ENCODE measurements around the gene ZYG11A. TPM values are rescaled to one million over a fixed set of nuclear protein-coding genes. Genes with fewer than 3 reads are reported as not detected.
"Not testable (repeated sequence)": the region's sequence is repeated elsewhere in the genome, so short reads cannot be mapped to it uniquely, and the experiment has no call there.

Gene ZYG11A
- polyA plus RNA-seq, 1 experiment = 0.94 TPM

DNA sequence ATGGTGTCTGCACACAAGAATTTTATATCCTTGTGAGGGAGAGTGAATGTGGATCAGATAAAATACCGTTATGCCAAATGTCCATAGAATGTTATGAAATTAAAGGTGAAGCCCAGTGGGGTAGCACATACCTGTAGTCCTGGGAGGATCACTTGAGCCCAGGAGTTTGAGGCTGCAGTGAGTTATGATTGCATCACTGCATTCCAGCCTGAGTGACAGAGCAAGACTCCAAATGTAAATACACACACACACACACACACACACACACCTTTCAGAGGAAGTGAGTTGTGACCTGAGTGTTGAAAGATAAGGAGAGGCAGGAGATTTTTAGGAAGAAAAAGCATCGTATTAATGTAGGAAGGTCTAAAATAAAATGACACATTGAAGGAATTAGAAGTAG lies 28.1 kb upstream of the ZYG11A start:
- Histone ChIP-seq H3K4me3 (ENCODE audit: low read depth, low read length) (no peak overlapping the region), H3K27me3 (ENCODE audit: control insufficient read depth, insufficient read depth, low read length) (no peaks in the 10 kb centered on the region), H3K36me3 (ENCODE audit: control insufficient read depth, insufficient read depth, low read length) (peaks cover 7% of the 10 kb centered on the region)
- TF ChIP-seq, protein P1, sequence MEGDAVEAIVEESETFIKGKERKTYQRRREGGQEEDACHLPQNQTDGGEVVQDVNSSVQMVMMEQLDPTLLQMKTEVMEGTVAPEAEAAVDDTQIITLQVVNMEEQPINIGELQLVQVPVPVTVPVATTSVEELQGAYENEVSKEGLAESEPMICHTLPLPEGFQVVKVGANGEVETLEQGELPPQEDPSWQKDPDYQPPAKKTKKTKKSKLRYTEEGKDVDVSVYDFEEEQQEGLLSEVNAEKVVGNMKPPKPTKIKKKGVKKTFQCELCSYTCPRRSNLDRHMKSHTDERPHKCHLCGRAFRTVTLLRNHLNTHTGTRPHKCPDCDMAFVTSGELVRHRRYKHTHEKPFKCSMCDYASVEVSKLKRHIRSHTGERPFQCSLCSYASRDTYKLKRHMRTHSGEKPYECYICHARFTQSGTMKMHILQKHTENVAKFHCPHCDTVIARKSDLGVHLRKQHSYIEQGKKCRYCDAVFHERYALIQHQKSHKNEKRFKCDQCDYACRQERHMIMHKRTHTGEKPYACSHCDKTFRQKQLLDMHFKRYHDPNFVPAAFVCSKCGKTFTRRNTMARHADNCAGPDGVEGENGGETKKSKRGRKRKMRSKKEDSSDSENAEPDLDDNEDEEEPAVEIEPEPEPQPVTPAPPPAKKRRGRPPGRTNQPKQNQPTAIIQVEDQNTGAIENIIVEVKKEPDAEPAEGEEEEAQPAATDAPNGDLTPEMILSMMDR (IDR thresholded peaks at IDR 0.05; ENCODE audit: insufficient read depth, low read depth, low read length) = no peak
- ChIA-PET POLR2A (no interaction called here), CTCF (no interaction called here)
- DNase-seq (ENCODE audit: low read depth) = no peak

DNA sequence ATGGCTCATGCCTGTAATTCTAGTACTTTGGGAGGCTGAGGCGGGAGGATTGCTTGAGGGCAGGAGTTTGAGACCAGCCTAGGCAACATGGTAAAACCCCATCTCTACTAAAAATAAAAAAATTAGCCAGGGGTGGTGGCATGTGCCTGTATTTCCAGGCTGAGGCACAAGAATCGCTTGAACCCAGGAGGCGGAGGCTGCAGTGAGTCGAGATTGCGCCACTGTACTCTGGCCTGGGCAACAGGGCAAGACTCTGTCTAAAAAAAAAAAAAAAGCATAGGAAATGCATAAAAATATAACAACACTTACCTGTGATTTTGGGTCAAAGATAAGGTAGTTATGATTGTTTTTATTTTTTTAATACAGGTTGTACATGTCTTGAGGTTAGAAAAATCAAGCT lies 21.7 kb upstream of the ZYG11A start:
- POLR2A ChIA-PET; H3K4me3 ChIP-seq (ENCODE audit: low read depth, low read length); H3K27me3 ChIP-seq (ENCODE audit: control insufficient read depth, insufficient read depth, low read length); DNase-seq (ENCODE audit: low read depth); H3K36me3 ChIP-seq (ENCODE audit: control insufficient read depth, insufficient read depth, low read length): not testable (repeated sequence)
- CTCF ChIA-PET = interaction anchor here (0.6 to 1.4 kb wide), 2 partner anchors 15 to 67 kb away, joined by 3 read pairs; no protein-coding TSS in a partner anchor

DNA sequence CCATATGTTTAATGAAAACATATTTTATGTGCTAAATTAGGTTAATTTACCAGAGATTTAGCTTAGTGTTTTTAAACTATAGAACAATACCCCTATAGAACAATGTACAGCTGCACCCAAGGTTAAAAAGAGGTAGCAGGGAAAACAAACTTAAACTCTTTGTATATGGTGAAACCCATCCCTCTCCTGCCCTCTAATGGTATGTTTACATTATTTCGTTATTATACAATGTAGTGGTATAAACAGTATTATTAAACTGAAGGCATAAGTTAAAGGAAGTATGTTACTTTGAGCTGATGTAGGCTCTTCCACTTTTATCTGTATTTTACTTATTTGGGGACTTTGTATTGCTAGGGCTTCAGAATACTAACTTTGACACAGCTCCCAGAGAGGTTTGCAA lies 16.7 kb upstream of the ZYG11A start:
- H3K4me3 ChIP-seq (ENCODE audit: low read depth, low read length) = no peak overlapping the region
- ChIA-PET POLR2A (no interaction called here), CTCF (interaction anchor here (0.8 to 1.4 kb wide), 3 partner anchors 11 to 125 kb away, joined by 3 to 5 read pairs (median 3); partner anchors contain the start of gene ZYG11A)
- TF ChIP-seq, protein P1 (IDR thresholded peaks at IDR 0.05; ENCODE audit: insufficient read depth, low read depth, low read length) = no peak
- H3K27me3 ChIP-seq (ENCODE audit: control insufficient read depth, insufficient read depth, low read length) = no peaks in the 10 kb centered on the region
- no peak for DNase-seq (ENCODE audit: low read depth)
- H3K36me3 ChIP-seq (ENCODE audit: control insufficient read depth, insufficient read depth, low read length) = peaks cover 2% of the 10 kb centered on the region; the same call in 1 of the 2 replicates

DNA sequence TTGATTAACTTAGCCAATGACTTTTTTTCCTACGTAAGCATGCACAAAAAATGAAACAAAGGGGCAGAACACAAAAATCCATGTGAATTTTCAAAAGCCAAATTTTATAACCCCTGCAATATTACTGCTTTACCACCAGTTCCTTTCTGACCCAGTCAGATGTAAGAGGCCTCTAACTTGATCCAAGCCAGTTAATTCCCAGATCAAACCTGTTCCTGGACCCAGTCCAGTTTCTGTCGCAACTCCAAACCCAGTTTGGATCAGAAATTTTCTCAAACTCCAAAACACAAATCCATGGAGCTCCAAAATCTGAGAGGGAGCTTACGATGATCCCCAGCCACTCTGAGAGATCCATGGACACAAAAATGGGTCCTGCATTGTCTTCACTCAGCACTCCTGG lies 7.8 kb upstream of the ZYG11A start:
- ChIA-PET POLR2A (no interaction called here), CTCF (no interaction called here)
- no peak overlapping the region for H3K4me3 ChIP-seq (ENCODE audit: low read depth, low read length)

DNA sequence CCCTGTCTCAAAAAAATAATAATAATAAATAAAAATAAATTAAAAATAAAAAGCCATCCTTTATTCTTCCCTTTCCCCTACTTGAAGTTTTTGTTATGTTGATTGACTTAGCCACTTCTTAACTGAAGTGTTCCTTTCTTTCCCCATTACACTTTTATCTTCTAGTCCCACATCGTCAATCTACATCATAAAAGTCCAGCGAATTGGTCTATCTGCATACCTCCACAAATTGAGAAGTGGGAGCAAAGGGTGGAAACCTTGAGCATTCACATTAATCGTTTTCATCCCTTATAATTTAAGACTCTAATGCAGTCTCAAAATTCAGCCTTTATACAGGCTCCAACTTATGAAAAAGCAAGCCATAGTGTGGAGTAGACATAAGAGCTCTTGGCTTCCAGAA lies 6.5 kb upstream of the ZYG11A start:
- DNase-seq (ENCODE audit: low read depth) = no peak
- CTCF ChIA-PET = interaction anchor here (0.6 to 1.3 kb wide), 3 partner anchors 11 to 1010 kb away, joined by 3 to 5 read pairs (median 3); no protein-coding TSS in a partner anchor
- POLR2A ChIA-PET = no interaction called here
- TF ChIP-seq, protein P1 (IDR thresholded peaks at IDR 0.05; ENCODE audit: insufficient read depth, low read depth, low read length) = no peak
- no peaks in the 10 kb centered on the region for H3K36me3 ChIP-seq (ENCODE audit: control insufficient read depth, insufficient read depth, low read length)
- H3K4me3 ChIP-seq (ENCODE audit: low read depth, low read length) = no peak overlapping the region
- H3K27me3 ChIP-seq (ENCODE audit: control insufficient read depth, insufficient read depth, low read length) = no peaks in the 10 kb centered on the region

More for the DNA sequence above, 7.8 kb upstream of the ZYG11A start:
- TF ChIP-seq, protein P1 (IDR thresholded peaks at IDR 0.05; ENCODE audit: insufficient read depth, low read depth, low read length) = no peak
- Histone ChIP-seq H3K36me3 (ENCODE audit: control insufficient read depth, insufficient read depth, low read length) (no peaks in the 10 kb centered on the region), H3K27me3 (ENCODE audit: control insufficient read depth, insufficient read depth, low read length) (no peaks in the 10 kb centered on the region)
- no peak for DNase-seq (ENCODE audit: low read depth)

DNA sequence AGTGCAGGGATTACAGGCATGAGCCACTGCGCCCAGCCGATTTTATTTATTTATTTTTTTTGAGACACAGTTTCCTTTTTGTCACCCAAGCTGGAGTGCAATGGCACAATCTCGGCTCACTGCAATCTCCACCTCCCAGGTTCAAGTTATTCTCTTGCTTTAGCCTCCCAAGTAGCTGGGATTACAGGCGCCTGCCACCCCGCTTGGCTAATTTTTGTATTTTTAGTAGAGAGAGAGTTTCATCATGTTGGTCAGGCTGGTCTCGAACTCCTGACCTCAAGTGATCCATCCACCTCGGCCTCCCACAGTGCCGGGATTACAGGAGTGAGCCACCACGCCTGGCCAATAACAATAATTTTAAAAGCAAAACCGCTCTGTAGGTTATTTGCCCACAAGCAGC lies 3.4 kb upstream of the ZYG11A start:
- POLR2A ChIA-PET; H3K4me3 ChIP-seq (ENCODE audit: low read depth, low read length); CTCF ChIA-PET; DNase-seq (ENCODE audit: low read depth); H3K27me3 ChIP-seq (ENCODE audit: control insufficient read depth, insufficient read depth, low read length); H3K36me3 ChIP-seq (ENCODE audit: control insufficient read depth, insufficient read depth, low read length): not testable (repeated sequence)

GRCh38 chr1:52845119-52845518 lies 2.6 kb downstream of the ZYG11A start:
- H3K4me3 ChIP-seq (ENCODE audit: low read depth, low read length); POLR2A ChIA-PET; DNase-seq (ENCODE audit: low read depth); CTCF ChIA-PET; H3K36me3 ChIP-seq (ENCODE audit: control insufficient read depth, insufficient read depth, low read length); H3K27me3 ChIP-seq (ENCODE audit: control insufficient read depth, insufficient read depth, low read length): not testable (repeated sequence)
